K562 (cell line): ENCODE data around the gene KRT80. TPM values are rescaled to one million over a fixed set of nuclear protein-coding genes. Genes with fewer than 3 reads are reported as not detected.

Source experiments
- BHLHE40 ChIP-seq: IDR thresholded peaks from 2 replicates; pipeline ENCODE4 v1.6.1; 2011; ENCODE audit warnings: low read length, improper control_type of control experiment
- CTCF ChIP-seq, 3 experiments: IDR thresholded peaks in 2 of 3; conservative IDR thresholded peaks in 1 of 3; 2 replicates each; pipeline ENCODE4 v1.5.1; 2011 to 2012; ENCODE audit warnings: low read length in 3 of 3, mild to moderate bottlenecking in 3 of 3, control low read depth in 2 of 3, improper control_type of control experiment in 1 of 3, inconsistent platforms in 1 of 3, low read depth in 1 of 3, mixed read lengths in 1 of 3, moderate library complexity in 1 of 3; ENCODE audit not compliant: insufficient read depth in 2 of 3
- DEAF1 ChIP-seq: fragments of 450-650 bp; formaldehyde crosslinking; IDR thresholded peaks from 2 replicates; pipeline ENCODE4 v1.4.0; 2020; ENCODE audit warnings: mild to moderate bottlenecking, moderate library complexity
- HMGN3 ChIP-seq: IDR thresholded peaks from 2 replicates; pipeline ENCODE4 v1.6.1; 2011; ENCODE audit warnings: borderline replicate concordance, low read depth, mild to moderate bottlenecking, mixed read lengths, low read length; ENCODE audit not compliant: insufficient read length; ENCODE audit errors: extremely low read depth
- PTBP1 ChIP-seq: fragments of 200-400 bp; formaldehyde crosslinking; IDR thresholded peaks from 2 replicates; pipeline ENCODE4 v1.6.1; 2017; ENCODE audit warnings: low read depth, low read length
- STAG1 ChIP-seq: sonication (generic); formaldehyde crosslinking; IDR thresholded peaks from 2 replicates; pipeline ENCODE4 v1.5.0; 2020; ENCODE audit warnings: missing genetic modification reagents, borderline replicate concordance
- TFAM ChIP-seq: fragments of 250-450 bp; sonication (Bioruptor Pico); conservative IDR thresholded peaks from 2 replicates; pipeline ENCODE4 v1.5.0; 2021; ENCODE audit warnings: mild to moderate bottlenecking, moderate library complexity
- polyA plus RNA-seq, 8 experiments: library from polyadenylated mRNA; depleted of rRNA in 4 of 8; stranded (reverse) in 5 of 8; unstranded in 3 of 8; fragments of >200 nt; fragmentation: Nextera tagmentation in 2 of 8; fragmentation: Illumina TruSeq in 1 of 8; extraction: Ambion mirVana in 2 of 8; extraction: Trizol in 1 of 8; gene quantifications; 2 replicates each; pipeline versions ENCODE4 v1.2.1 to v1.2.3, GENCODE V29; 2011 to 2014; ENCODE audit warnings: inconsistent platforms in 1 of 8, missing spikeins in 1 of 8
- total RNA-seq, 7 experiments: library from RNA; depleted of rRNA in 6 of 7; stranded (reverse); fragments of >200 nt in 6 of 7; fragmentation: Illumina TruSeq in 2 of 7; extraction: Trizol in 2 of 7; gene quantifications; 2 replicates each; pipeline versions ENCODE4 v1.2.1 to v1.2.3, GENCODE V29; 2011 to 2021; ENCODE audit warnings: low replicate concordance in 1 of 7
- TF ChIP-seq, protein P1 (sequence below), 3 experiments: fragments of 200-800 bp in 1 of 3; fragments of 250-450 bp in 1 of 3; fragments of 450-650 bp in 1 of 3; sonication (Bioruptor Pico) in 1 of 3; sonication (Bioruptor generic) in 1 of 3; formaldehyde crosslinking in 1 of 3; IDR thresholded peaks; 2 replicates each; pipeline versions ENCODE4 v1.6.1 to v1.8.0; 2016 to 2022; ENCODE audit warnings: mild to moderate bottlenecking in 2 of 3, missing genetic modification characterization in 2 of 3, missing compliant biosample characterization in 1 of 3, moderate library complexity in 1 of 3

KRT80 gene
- total and polyA plus RNA-seq, 9 of the 15 experiments (the other 6 are each of a cell fraction or from before 2014, with no cell fraction given) = not detected

DNA sequence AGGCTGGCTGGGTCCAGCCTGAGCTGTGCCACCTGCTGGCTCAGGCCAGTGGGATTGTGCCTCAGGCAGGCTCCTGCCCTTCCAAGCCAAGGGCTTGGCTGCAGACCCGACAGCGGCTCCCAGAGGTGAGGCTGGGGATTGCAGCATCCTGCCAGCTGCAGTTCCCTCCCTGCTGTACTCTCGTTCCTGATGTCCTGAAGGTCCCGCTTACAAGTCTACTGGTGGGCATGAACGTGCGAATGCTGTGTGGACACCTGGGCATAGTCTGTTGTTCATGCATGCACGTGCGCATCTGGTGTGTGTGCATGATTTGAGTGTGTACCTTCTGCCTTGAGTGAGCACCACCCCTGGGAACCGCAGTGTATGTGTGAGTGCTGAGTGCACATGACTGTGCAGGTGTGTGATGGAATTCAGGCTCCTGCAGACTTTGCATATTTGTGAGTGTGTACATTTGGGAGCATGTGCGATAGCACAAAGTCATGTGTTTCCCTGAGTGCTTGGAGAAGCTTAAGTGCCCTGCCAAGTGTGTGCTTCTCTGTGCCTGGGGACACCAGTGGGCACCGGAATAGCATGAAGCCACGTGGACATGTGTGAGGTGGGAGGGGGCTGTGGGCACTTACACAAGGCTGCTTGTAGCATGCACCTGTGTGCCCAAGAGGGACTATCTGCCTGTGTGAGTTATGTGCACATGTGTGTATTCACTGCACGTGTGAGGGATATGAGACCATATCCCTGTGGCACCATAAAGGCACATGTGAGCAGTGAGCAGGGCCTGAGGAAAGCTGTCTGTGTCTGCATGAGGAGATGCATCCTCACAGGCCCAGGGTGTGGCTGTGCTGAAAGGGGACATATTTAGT is 22.0 kb upstream of the KRT80 start (continued):
- TF ChIP-seq, protein P1, sequence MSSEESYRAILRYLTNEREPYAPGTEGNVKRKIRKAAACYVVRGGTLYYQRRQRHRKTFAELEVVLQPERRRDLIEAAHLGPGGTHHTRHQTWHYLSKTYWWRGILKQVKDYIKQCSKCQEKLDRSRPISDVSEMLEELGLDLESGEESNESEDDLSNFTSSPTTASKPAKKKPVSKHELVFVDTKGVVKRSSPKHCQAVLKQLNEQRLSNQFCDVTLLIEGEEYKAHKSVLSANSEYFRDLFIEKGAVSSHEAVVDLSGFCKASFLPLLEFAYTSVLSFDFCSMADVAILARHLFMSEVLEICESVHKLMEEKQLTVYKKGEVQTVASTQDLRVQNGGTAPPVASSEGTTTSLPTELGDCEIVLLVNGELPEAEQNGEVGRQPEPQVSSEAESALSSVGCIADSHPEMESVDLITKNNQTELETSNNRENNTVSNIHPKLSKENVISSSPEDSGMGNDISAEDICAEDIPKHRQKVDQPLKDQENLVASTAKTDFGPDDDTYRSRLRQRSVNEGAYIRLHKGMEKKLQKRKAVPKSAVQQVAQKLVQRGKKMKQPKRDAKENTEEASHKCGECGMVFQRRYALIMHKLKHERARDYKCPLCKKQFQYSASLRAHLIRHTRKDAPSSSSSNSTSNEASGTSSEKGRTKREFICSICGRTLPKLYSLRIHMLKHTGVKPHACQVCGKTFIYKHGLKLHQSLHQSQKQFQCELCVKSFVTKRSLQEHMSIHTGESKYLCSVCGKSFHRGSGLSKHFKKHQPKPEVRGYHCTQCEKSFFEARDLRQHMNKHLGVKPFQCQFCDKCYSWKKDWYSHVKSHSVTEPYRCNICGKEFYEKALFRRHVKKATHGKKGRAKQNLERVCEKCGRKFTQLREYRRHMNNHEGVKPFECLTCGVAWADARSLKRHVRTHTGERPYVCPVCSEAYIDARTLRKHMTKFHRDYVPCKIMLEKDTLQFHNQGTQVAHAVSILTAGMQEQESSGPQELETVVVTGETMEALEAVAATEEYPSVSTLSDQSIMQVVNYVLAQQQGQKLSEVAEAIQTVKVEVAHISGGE (CRISPR knock-in tag; IDR thresholded peaks at IDR 0.05) = no peak
- 0 out of 2 replicates have a peak, but pooled peaks have one; percentile 17 for TF ChIP-seq DEAF1 (CRISPR knock-in tag)
- 0 out of 2 replicates have a peak, but pooled peaks have one; percentile 7 for TF ChIP-seq STAG1 (CRISPR knock-in tag)
- peak; percentile 89 to 92 (median 91) for TF ChIP-seq CTCF (IDR thresholded peaks at IDR 0.05 in 2 of 3, conservative IDR thresholded peaks at IDR 0.05 in 1 of 3; ENCODE audit: insufficient read depth in 2 of 3, low read depth in 1 of 3, low read length in 3 of 3)
- peak; percentile 13; the same call in 1 of the 2 replicates for TF ChIP-seq BHLHE40
- TF ChIP-seq HMGN3 = peak; percentile 25
- no peak for TF ChIP-seq PTBP1
- TF ChIP-seq TFAM (CRISPR knock-in tag) = no peak
